NCI-H1694 (cell line): ENCODE measurements around the gene SLC9A9.

ENCODE experiments used
- DNase-seq: peaks from one replicate; lab custom pipeline; 2025; lab: John Stamatoyannopoulos, UW

Gene SLC9A9

GRCh38 chr3:143217283-143217682 is 631.0 kb downstream of the SLC9A9 start:
- no peak for DNase-seq

GRCh38 chr3:143216709-143217182 is 631.5 kb downstream of the SLC9A9 start:
- no peak for DNase-seq
